ENCODE results near the gene SERPINB12. TPM values are rescaled to one million over a fixed set of nuclear protein-coding genes. Genes with fewer than 3 reads are reported as not detected.

Gene SERPINB12
- total RNA-seq, 1 experiment from 2014 or later: not detected

DNA sequence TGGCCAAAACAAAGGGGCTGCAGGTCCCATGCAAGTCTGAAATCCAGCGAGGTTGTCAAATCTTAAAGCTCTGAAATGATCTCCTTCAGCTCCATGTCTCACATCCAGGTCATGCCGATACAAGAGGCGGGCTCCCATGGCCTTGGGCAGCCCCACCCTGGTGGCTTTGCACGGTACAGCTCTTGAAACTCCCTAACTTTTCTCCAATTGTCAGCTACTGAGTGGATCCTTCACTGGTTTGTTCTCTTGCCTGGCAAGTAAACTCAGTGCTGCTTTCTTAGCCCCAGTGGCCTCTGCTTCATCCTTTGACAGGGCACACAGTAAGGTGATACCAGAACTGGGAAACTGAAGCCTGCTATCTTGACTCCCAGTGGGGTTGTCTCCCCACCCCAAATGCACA lies 71.3 kb downstream of the SERPINB12 start:
- H2BK120ac ChIP-seq (ENCODE audit: low read depth, low read length, poor library complexity, severe bottlenecking): no peak overlapping the region
- no peak overlapping the region for H2BK12ac ChIP-seq (ENCODE audit: insufficient read length, low read depth, low read length)
- H2BK5ac ChIP-seq (ENCODE audit: insufficient read length, low read length): no peak overlapping the region
- no peaks in the 10 kb centered on the region for H3K4me1 ChIP-seq (ENCODE audit: insufficient read depth, low read length)
- H3K18ac ChIP-seq (ENCODE audit: insufficient read length, low read depth, low read length): no peak overlapping the region
- no peaks in the 10 kb centered on the region for H3K79me2 ChIP-seq (ENCODE audit: insufficient read depth, low read length)
- H3K4me2 ChIP-seq (ENCODE audit: insufficient read depth, insufficient read length, low read length): no peak overlapping the region
- H4K20me1 ChIP-seq (ENCODE audit: control insufficient read depth, insufficient read depth, insufficient read length): no peaks in the 10 kb centered on the region
- Mint-ChIP-seq H3K36me3 (ENCODE audit: insufficient read depth in 1 of 3, low read depth in 3 of 3) (peaks cover 0 to 7% (median 0%) of the 10 kb centered on the region in 3 experiments; a peak in 1 of 7 replicates), H3K4me1 (peaks cover 8% of the 10 kb centered on the region in 2 experiments), H3K27ac (no peak overlapping the region; a peak in 1 of 7 replicates), H3K27me3 (ENCODE audit: low read depth) (no peaks in the 10 kb centered on the region), H3K4me3 (no peak overlapping the region), H3K9me3 (no peaks in the 10 kb centered on the region; a peak in 1 of 5 replicates)
- H4K91ac ChIP-seq (ENCODE audit: insufficient read length, low read depth, low read length): no peak overlapping the region
- H3K23ac ChIP-seq (ENCODE audit: insufficient read length, low read depth, low read length): no peak overlapping the region
- H3K27ac ChIP-seq (ENCODE audit: insufficient read length, low read depth, low read length): no peak overlapping the region
- H2AK5ac ChIP-seq (ENCODE audit: insufficient read length, low read length): no peak overlapping the region
- no peak overlapping the region for H3K14ac ChIP-seq (ENCODE audit: insufficient read depth, low read length)
- H2BK15ac ChIP-seq (ENCODE audit: low read depth, low read length): no peak overlapping the region
- H4K5ac ChIP-seq (ENCODE audit: insufficient read length, low read depth, low read length): no peak overlapping the region
- H3K79me1 ChIP-seq (ENCODE audit: insufficient read depth, low read depth, low read length, poor library complexity, severe bottlenecking): no peaks in the 10 kb centered on the region
- TF ChIP-seq, protein P1, sequence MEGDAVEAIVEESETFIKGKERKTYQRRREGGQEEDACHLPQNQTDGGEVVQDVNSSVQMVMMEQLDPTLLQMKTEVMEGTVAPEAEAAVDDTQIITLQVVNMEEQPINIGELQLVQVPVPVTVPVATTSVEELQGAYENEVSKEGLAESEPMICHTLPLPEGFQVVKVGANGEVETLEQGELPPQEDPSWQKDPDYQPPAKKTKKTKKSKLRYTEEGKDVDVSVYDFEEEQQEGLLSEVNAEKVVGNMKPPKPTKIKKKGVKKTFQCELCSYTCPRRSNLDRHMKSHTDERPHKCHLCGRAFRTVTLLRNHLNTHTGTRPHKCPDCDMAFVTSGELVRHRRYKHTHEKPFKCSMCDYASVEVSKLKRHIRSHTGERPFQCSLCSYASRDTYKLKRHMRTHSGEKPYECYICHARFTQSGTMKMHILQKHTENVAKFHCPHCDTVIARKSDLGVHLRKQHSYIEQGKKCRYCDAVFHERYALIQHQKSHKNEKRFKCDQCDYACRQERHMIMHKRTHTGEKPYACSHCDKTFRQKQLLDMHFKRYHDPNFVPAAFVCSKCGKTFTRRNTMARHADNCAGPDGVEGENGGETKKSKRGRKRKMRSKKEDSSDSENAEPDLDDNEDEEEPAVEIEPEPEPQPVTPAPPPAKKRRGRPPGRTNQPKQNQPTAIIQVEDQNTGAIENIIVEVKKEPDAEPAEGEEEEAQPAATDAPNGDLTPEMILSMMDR (conservative IDR thresholded peaks at IDR 0.05): no peak
- no peak for DNase-seq
- no peak overlapping the region for H2AFZ ChIP-seq (ENCODE audit: low read length)
- H4K8ac ChIP-seq (replicated peaks; ENCODE audit: insufficient read length, low read depth, low read length): no peak overlapping the region
- no peak overlapping the region for H3T11ph ChIP-seq (ENCODE audit: low read length)
- no peak overlapping the region for H3K56ac ChIP-seq (ENCODE audit: insufficient read length, low read depth, low read length)
- H3K4ac ChIP-seq (ENCODE audit: low read depth, low read length): no peak overlapping the region
- H3K9me3 ChIP-seq (ENCODE audit: control insufficient read depth, low read depth, low read length): no peaks in the 10 kb centered on the region
- no peaks in the 10 kb centered on the region for H3K23me2 ChIP-seq (ENCODE audit: insufficient read length, low read depth, low read length, poor library complexity, severe bottlenecking)
- H2BK20ac ChIP-seq (ENCODE audit: low read depth, low read length, poor library complexity, severe bottlenecking): no peak overlapping the region
- H3K27me3 ChIP-seq (ENCODE audit: insufficient read depth, low read length): no peaks in the 10 kb centered on the region
- WGBS (ENCODE audit: extremely low coverage, insufficient read length, low lambda C conversion rate): no CpG with 5 or more reads among the region's 4 CpGs
- no peak overlapping the region for H3K9ac ChIP-seq (ENCODE audit: extremely low read depth, insufficient read length, low read length)
